T-helper 1 cell treated with Interleukin-12 subunit alpha and Interleukin-12 subunit beta and Interleukin-4 antibody, amounts not matched to agents 30 μg/mL and 1 μg/mL, for 36 hours (primary cell): Measurements from ENCODE around the gene VCAM1.
"Not testable (repeated sequence)": the region's sequence is repeated elsewhere in the genome, so short reads cannot be mapped to it uniquely, and the experiment has no call there.

Experiments
- H3K27ac Mint-ChIP-seq: one replicate; pipeline ENCODE4 v1.8.0; 2021; ENCODE audit warnings: mild to moderate bottlenecking, mixed read lengths
- H3K27me3 Mint-ChIP-seq: one replicate; pipeline ENCODE4 v1.8.0; 2021; ENCODE audit warnings: low read depth, mixed read lengths
- H3K36me3 Mint-ChIP-seq: one replicate; pipeline ENCODE4 v1.8.0; 2021; ENCODE audit warnings: low read depth, mixed read lengths
- H3K4me1 Mint-ChIP-seq: one replicate; pipeline ENCODE4 v1.8.0; 2021; ENCODE audit warnings: low read depth, mixed read lengths
- H3K4me3 Mint-ChIP-seq: one replicate; pipeline ENCODE4 v1.8.0; 2021; ENCODE audit warnings: mild to moderate bottlenecking, moderate library complexity, mixed read lengths
- H3K9me3 Mint-ChIP-seq: one replicate; pipeline ENCODE4 v1.8.0; 2021; ENCODE audit warnings: mixed read lengths

VCAM1 gene

GRCh38 chr1:100719490-100719889 is at the start of gene VCAM1:
TSS of gene VCAM1 (plus strand) at chr1:100719742. CDS start at chr1:100719861, 119 bp downstream.
- H3K27ac Mint-ChIP-seq = no peak within 1 kb of the TSS
- no peaks in the 10 kb centered on the region for H3K36me3 Mint-ChIP-seq
- no peaks in the 10 kb centered on the region for H3K4me1 Mint-ChIP-seq
- peaks cover 15% of the 10 kb centered on the region for H3K27me3 Mint-ChIP-seq
- H3K4me3 Mint-ChIP-seq = no peak within 1 kb of the TSS
- no peaks in the 10 kb centered on the region for H3K9me3 Mint-ChIP-seq

- no peak overlapping the region for H3K4me3 Mint-ChIP-seq
- no peak overlapping the region for H3K27ac Mint-ChIP-seq
- no peaks in the 10 kb centered on the region for H3K4me1 Mint-ChIP-seq
- no peaks in the 10 kb centered on the region for H3K36me3 Mint-ChIP-seq
- no peaks in the 10 kb centered on the region for H3K9me3 Mint-ChIP-seq
- no peaks in the 10 kb centered on the region for H3K27me3 Mint-ChIP-seq
Measured at GRCh38 chr1:100670083-100670482, 49.5 kb upstream of the VCAM1 start.

DNA sequence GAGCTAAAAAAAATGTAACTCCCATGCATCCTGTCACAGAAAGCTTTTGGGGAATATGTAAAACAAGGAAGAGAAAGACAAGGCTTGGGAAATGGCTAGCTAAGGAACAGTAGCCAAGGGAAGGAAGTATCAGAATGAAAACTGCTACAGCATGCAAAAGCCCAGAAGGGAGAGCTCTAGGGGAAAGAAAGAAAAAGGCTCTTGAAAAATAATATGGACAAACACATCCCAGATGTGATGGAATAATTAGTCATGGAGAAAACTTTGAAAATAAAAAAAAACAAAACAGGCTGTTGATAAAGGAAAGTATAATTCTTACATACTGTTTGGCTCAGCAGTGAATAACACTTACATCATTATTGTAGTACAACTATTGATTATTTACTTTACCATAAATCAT is 47.9 kb upstream of the VCAM1 start:
- H3K36me3 Mint-ChIP-seq = no peaks in the 10 kb centered on the region
- no peak overlapping the region for H3K27ac Mint-ChIP-seq
- H3K27me3 Mint-ChIP-seq = no peaks in the 10 kb centered on the region
- no peak overlapping the region for H3K4me3 Mint-ChIP-seq
- no peaks in the 10 kb centered on the region for H3K9me3 Mint-ChIP-seq
- H3K4me1 Mint-ChIP-seq = no peaks in the 10 kb centered on the region

- peaks cover 5% of the 10 kb centered on the region for H3K9me3 Mint-ChIP-seq
- H3K27ac Mint-ChIP-seq = no peak overlapping the region
- H3K27me3 Mint-ChIP-seq = no peaks in the 10 kb centered on the region
- no peak overlapping the region for H3K4me3 Mint-ChIP-seq
- H3K4me1 Mint-ChIP-seq = no peaks in the 10 kb centered on the region
- no peaks in the 10 kb centered on the region for H3K36me3 Mint-ChIP-seq
Measured at GRCh38 chr1:100683448-100684349, 35.8 kb upstream of the VCAM1 start.

GRCh38 chr1:100699744-100700143 is 19.8 kb upstream of the VCAM1 start:
- Mint-ChIP-seq H3K36me3 (no peaks in the 10 kb centered on the region), H3K4me1 (no peaks in the 10 kb centered on the region), H3K9me3 (no peaks in the 10 kb centered on the region), H3K27me3 (no peaks in the 10 kb centered on the region), H3K4me3 (no peak overlapping the region), H3K27ac (no peak overlapping the region)

- Mint-ChIP-seq H3K36me3 (no peaks in the 10 kb centered on the region), H3K27me3 (no peaks in the 10 kb centered on the region), H3K9me3 (no peaks in the 10 kb centered on the region), H3K4me1 (no peaks in the 10 kb centered on the region), H3K4me3 (no peak overlapping the region), H3K27ac (no peak overlapping the region)
Measured at GRCh38 chr1:100700586-100700985, 19.0 kb upstream of the VCAM1 start.

GRCh38 chr1:100703052-100703451 is 16.5 kb upstream of the VCAM1 start:
- Mint-ChIP-seq H3K4me3 (no peak overlapping the region), H3K36me3 (no peaks in the 10 kb centered on the region), H3K27me3 (no peaks in the 10 kb centered on the region)

GRCh38 chr1:100703716-100704115 is 15.8 kb upstream of the VCAM1 start:
- Mint-ChIP-seq H3K4me1 (no peaks in the 10 kb centered on the region), H3K9me3 (no peaks in the 10 kb centered on the region), H3K4me3 (no peak overlapping the region), H3K27me3 (no peaks in the 10 kb centered on the region), H3K27ac (no peak overlapping the region), H3K36me3 (no peaks in the 10 kb centered on the region)

More at GRCh38 chr1:100703052-100703451, 16.5 kb upstream of the VCAM1 start:
- no peaks in the 10 kb centered on the region for H3K9me3 Mint-ChIP-seq
- H3K27ac Mint-ChIP-seq = no peak overlapping the region
- H3K4me1 Mint-ChIP-seq = no peaks in the 10 kb centered on the region

GRCh38 chr1:100704473-100704872 is 15.1 kb upstream of the VCAM1 start:
- H3K4me3 Mint-ChIP-seq = no peak overlapping the region
- H3K9me3 Mint-ChIP-seq = no peaks in the 10 kb centered on the region
- no peak overlapping the region for H3K27ac Mint-ChIP-seq
- no peaks in the 10 kb centered on the region for H3K36me3 Mint-ChIP-seq
- H3K27me3 Mint-ChIP-seq = no peaks in the 10 kb centered on the region
- H3K4me1 Mint-ChIP-seq = no peaks in the 10 kb centered on the region

- H3K9me3 Mint-ChIP-seq = no peaks in the 10 kb centered on the region
- H3K27me3 Mint-ChIP-seq = peaks cover 5% of the 10 kb centered on the region
- H3K4me1 Mint-ChIP-seq = no peaks in the 10 kb centered on the region
- H3K27ac Mint-ChIP-seq = no peak overlapping the region
- no peaks in the 10 kb centered on the region for H3K36me3 Mint-ChIP-seq
- H3K4me3 Mint-ChIP-seq = no peak overlapping the region
Measured at GRCh38 chr1:100706296-100706695, 13.2 kb upstream of the VCAM1 start.

GRCh38 chr1:100706856-100707255 is 12.7 kb upstream of the VCAM1 start:
- no peaks in the 10 kb centered on the region for H3K36me3 Mint-ChIP-seq
- no peaks in the 10 kb centered on the region for H3K9me3 Mint-ChIP-seq
- peaks cover 5% of the 10 kb centered on the region for H3K27me3 Mint-ChIP-seq
- no peaks in the 10 kb centered on the region for H3K4me1 Mint-ChIP-seq
- H3K27ac Mint-ChIP-seq = no peak overlapping the region
- no peak overlapping the region for H3K4me3 Mint-ChIP-seq

DNA sequence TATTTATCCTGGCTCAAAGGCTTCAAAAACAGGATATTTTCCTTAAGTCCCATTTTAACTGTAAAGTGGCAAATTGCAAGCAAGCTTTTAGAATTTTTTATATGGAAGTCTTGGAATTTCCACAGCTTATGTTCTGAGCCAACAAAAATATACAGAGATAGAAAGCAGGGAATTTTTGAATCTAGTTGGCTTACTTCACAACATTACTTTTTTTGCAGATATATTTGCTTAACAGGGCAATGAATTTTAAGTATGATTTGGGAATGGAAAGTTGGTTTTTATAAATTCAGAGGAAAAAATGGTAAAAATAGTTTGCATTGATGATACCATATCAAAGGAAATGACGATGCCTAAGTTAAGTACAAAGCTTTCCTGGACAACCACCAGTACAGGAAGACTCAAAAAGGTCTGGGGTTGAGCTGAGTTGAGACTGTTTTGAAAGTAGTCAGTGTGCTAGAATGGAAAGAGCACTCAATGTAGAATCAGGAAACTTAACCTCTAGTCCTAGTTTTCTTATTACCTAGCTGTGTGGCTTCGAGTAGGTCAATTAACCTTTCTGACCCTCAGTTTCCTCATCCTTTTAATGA is 11.0 kb upstream of the VCAM1 start:
- Mint-ChIP-seq H3K36me3 (peaks cover 1% of the 10 kb centered on the region), H3K27me3 (peaks cover 5% of the 10 kb centered on the region), H3K4me3 (no peak overlapping the region), H3K4me1 (peaks cover 5% of the 10 kb centered on the region), H3K27ac (no peak overlapping the region), H3K9me3 (peaks cover 3% of the 10 kb centered on the region)

DNA sequence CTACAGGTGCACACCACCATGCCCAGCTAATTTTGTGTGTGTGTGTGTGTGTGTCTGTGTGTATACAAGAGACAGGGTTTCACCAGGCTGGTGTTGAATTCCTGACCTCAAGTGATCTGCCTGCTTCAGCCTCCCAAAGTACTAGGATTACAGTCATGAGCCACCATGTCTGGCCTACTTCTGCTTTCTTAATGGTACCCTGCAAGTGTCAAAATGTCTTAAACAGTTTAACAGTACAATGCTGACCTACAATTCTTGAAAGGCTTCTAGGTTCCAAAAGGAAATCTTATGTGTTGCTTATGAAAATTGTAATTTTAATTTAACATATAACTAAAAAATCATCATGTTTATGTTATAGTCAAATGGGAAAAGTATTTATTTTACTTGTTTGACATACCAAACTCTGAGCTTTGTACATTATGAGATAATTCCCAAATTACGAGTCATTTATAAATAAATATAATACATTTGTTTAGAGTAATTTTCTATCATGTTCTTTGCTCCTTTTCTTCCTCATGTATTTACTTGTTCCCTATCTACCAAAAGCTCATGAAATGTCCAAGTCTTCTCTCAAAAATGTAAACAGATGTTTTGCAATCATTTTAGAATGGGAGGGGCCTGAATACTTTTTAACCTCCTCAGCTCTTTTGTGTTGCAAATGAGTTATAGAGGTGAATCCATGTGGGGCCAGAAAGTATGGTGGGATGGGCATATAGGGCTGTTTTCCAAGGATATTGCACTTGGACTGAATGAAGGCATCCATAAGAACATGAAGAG is 8.4 kb upstream of the VCAM1 start:
- H3K9me3 Mint-ChIP-seq = peaks cover 3% of the 10 kb centered on the region
- H3K27me3 Mint-ChIP-seq = peaks cover 5% of the 10 kb centered on the region
- peaks cover 5% of the 10 kb centered on the region for H3K4me1 Mint-ChIP-seq
- H3K4me3 Mint-ChIP-seq = no peak overlapping the region
- H3K36me3 Mint-ChIP-seq = peaks cover 1% of the 10 kb centered on the region
- no peak overlapping the region for H3K27ac Mint-ChIP-seq

DNA sequence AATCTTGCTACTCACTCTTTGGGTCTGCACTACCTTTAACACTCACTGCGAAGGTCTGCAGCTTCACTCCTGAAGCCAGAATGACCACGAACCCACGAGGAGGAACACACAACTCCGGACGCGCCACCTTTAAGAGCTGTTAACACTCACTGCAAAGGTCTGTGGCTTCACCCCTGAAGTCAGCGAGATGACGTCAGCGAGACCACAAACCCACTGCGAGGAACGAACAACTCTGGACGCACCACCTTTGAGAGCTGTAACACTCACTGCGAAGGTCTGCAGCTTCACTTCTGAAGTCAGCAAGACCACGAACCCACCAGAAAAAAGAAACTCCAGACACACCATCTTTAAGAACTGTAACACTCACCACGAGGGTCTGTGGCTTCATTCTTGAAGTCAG is 6.5 kb upstream of the VCAM1 start:
- H3K4me1 Mint-ChIP-seq, H3K9me3 Mint-ChIP-seq, H3K36me3 Mint-ChIP-seq, H3K27ac Mint-ChIP-seq: not testable (repeated sequence)
- Mint-ChIP-seq H3K27me3 (peaks cover 13% of the 10 kb centered on the region), H3K4me3 (peak overlapping the region; percentile 1)

DNA sequence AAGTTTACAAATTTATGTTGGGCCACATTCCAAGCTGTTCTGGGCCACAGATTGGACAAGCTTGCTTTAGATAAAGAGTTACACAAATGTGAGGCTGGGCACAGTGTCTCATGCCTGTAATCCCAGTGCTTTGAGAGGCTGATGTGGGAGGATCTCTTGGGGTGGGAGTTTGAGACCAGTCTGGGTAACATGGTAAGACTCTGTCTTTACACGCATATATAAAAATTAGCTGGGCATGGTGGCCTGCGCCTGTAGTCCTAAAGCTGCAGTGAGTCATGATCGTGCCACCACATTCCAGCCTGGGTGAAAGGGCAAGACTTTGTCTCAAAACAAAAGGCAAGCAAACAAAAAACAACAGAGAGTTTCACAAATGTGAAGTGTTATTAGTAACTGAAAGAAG is 5.9 kb upstream of the VCAM1 start:
- Mint-ChIP-seq H3K27ac (no peak overlapping the region), H3K9me3 (peaks cover 3% of the 10 kb centered on the region), H3K4me1 (peaks cover 5% of the 10 kb centered on the region), H3K36me3 (peaks cover 1% of the 10 kb centered on the region), H3K4me3 (no peak overlapping the region), H3K27me3 (peaks cover 13% of the 10 kb centered on the region)
